ENCODE measurements around the gene CNOT1.
"Not testable (repeated sequence)": the region's sequence is repeated elsewhere in the genome, so short reads cannot be mapped to it uniquely, and the experiment has no call there.

The CNOT1 gene

DNA sequence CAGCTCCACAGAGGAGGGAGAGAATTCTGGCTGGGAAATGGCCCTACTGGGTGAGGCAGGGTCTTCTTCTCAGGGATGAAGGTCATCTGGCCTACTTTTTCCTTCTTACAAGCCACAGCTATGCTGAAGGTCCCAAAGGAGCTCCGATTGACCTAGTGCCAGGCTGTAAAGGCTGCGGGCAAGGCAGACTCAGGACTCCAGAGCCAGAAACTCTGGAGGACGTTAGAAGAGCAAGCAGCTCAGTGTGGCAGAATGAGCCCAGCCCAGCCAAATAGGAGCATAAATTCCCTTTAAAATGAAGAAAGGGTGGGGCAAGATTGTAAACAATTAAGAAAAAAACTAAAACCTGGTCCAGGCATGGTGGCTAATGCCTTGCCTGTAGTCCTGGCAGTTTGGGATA lies 20.1 kb upstream of the CNOT1 start:
- Mint-ChIP-seq H3K27me3 (no peaks in the 10 kb centered on the region), H3K9me3 (no peaks in the 10 kb centered on the region), H3K4me1 (no peaks in the 10 kb centered on the region), H3K36me3 (ENCODE audit: low read depth) (no peaks in the 10 kb centered on the region), H3K27ac (no peak overlapping the region), H3K4me3 (no peak overlapping the region)
- DNase-seq, result no peak
- no peak for ATAC-seq

DNA sequence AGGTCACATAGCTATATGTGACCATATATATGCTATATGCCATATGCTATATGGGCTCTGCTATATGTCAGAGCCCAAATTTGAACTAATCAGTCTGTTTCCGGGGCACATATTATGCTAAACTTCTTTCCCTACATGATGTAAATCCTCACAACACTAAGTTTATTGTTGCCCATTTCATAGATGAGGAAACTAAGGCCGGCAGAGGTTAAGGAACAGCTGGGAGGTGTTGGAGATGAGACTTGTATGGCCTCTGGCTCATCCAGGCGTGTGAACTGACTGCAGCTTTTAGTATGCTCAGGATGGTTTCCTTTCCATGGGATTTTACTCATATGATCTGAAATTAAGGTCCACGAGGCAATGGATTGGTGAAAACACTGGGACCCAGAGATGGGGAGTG lies 17.5 kb upstream of the CNOT1 start:
- no peak overlapping the region for H3K27ac Mint-ChIP-seq
- ATAC-seq (no peak), DNase-seq (no peak)
- H3K4me1 Mint-ChIP-seq, result no peaks in the 10 kb centered on the region
- no peaks in the 10 kb centered on the region for H3K27me3 Mint-ChIP-seq
- no peak overlapping the region for H3K4me3 Mint-ChIP-seq
- H3K9me3 Mint-ChIP-seq, result no peaks in the 10 kb centered on the region
- no peaks in the 10 kb centered on the region for H3K36me3 Mint-ChIP-seq (ENCODE audit: low read depth)

GRCh38 chr16:58644765-58645487 lies 15.3 kb upstream of the CNOT1 start:
- no peaks in the 10 kb centered on the region for H3K36me3 Mint-ChIP-seq (ENCODE audit: low read depth)
- H3K4me3 Mint-ChIP-seq, result no peak overlapping the region
- ATAC-seq, result no peak
- H3K9me3 Mint-ChIP-seq, result no peaks in the 10 kb centered on the region
- H3K27ac Mint-ChIP-seq, result no peak overlapping the region
- no peaks in the 10 kb centered on the region for H3K27me3 Mint-ChIP-seq
- no peaks in the 10 kb centered on the region for H3K4me1 Mint-ChIP-seq
- DNase-seq, result no peak

- no peaks in the 10 kb centered on the region for H3K27me3 Mint-ChIP-seq
- no peak overlapping the region for H3K27ac Mint-ChIP-seq
- no peak for ATAC-seq
- no peak for DNase-seq
- H3K36me3 Mint-ChIP-seq (ENCODE audit: low read depth), result no peaks in the 10 kb centered on the region
- no peaks in the 10 kb centered on the region for H3K9me3 Mint-ChIP-seq
- no peak overlapping the region for H3K4me3 Mint-ChIP-seq
- H3K4me1 Mint-ChIP-seq, result no peaks in the 10 kb centered on the region
Measured at GRCh38 chr16:58644108-58644507, 14.5 kb upstream of the CNOT1 start.

- DNase-seq (no peak), ATAC-seq (no peak)
- no peaks in the 10 kb centered on the region for H3K9me3 Mint-ChIP-seq
- no peak overlapping the region for H3K4me3 Mint-ChIP-seq
- H3K4me1 Mint-ChIP-seq, result no peaks in the 10 kb centered on the region
- H3K27me3 Mint-ChIP-seq, result no peaks in the 10 kb centered on the region
- H3K36me3 Mint-ChIP-seq (ENCODE audit: low read depth), result no peaks in the 10 kb centered on the region
- no peak overlapping the region for H3K27ac Mint-ChIP-seq
Measured at GRCh38 chr16:58640949-58641348, 11.3 kb upstream of the CNOT1 start.

DNA sequence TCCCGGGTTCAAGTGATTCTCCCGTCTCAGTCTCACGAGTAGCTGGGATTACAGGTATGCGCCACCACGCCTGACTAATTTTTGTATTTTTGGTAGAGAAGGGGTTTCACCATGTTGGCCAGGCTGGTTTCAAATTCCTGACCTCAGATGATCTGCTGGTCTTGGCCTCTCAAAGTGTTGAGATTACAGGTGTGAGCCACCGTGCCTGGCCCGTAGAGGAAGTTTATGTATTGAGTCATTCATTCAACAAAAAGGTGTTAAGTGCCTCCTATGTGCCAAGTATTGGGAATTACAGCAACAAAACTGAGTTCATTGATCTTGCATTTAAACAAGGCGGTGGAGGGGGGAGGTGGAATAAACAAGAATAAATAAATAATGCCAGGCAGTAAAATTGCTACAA lies 10.2 kb upstream of the CNOT1 start:
- DNase-seq (no peak), ATAC-seq (no peak)
- H3K4me1 Mint-ChIP-seq, result no peaks in the 10 kb centered on the region
- no peaks in the 10 kb centered on the region for H3K36me3 Mint-ChIP-seq (ENCODE audit: low read depth)
- no peaks in the 10 kb centered on the region for H3K27me3 Mint-ChIP-seq
- H3K27ac Mint-ChIP-seq, result no peak overlapping the region
- H3K9me3 Mint-ChIP-seq, result no peaks in the 10 kb centered on the region
- H3K4me3 Mint-ChIP-seq, result no peak overlapping the region

DNA sequence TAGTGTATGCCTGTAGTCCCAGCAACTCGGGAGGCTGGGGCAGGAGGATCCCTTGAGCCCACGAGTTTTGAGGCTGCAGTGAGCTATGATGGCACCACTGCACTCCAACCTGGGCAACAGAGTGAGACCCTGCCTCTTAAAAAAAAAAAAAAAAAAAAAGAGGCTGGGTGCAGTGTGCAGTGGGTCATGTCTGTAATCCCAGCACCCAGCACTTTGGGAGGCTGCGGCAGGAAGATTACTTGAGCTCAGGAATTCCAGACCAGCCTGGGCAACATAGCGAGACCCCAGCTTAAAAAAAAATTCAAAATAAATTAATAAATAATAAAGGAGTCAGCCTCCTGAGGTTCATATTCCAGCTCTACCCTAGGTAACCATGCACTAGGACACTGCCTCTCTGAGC lies 9.6 kb upstream of the CNOT1 start:
- no peaks in the 10 kb centered on the region for H3K4me1 Mint-ChIP-seq
- no peaks in the 10 kb centered on the region for H3K36me3 Mint-ChIP-seq (ENCODE audit: low read depth)
- no peak overlapping the region for H3K27ac Mint-ChIP-seq
- no peaks in the 10 kb centered on the region for H3K9me3 Mint-ChIP-seq
- H3K27me3 Mint-ChIP-seq, result no peaks in the 10 kb centered on the region
- H3K4me3 Mint-ChIP-seq, result no peak overlapping the region
- DNase-seq (no peak), ATAC-seq (no peak)

GRCh38 chr16:58638148-58639036 lies 8.8 kb upstream of the CNOT1 start:
- Mint-ChIP-seq H3K4me3 (no peak overlapping the region), H3K36me3 (ENCODE audit: low read depth) (no peaks in the 10 kb centered on the region), H3K27me3 (no peaks in the 10 kb centered on the region), H3K9me3 (no peaks in the 10 kb centered on the region), H3K27ac (no peak overlapping the region), H3K4me1 (no peaks in the 10 kb centered on the region)
- no peak for DNase-seq
- ATAC-seq, result peak; percentile 36

DNA sequence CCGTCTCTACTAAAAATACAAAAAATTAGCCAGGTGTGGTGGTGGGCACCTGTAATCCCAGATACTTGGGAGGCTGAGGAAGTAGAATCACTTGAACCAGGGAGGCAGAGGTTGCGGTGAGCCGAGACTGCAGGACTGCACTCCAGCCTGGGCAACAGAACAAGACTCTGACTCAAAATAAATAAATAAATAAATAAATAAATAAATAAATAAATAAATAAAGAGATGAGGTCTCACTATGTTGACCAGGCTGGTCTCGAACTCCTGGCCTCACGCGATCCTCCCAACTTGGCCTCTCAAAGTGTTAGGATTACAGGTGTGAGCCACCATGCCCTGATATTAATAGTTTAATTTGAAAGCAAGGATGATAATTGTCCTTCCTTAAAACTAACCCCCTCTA lies 7.4 kb upstream of the CNOT1 start:
- H3K4me3 Mint-ChIP-seq; ATAC-seq; H3K27me3 Mint-ChIP-seq; H3K9me3 Mint-ChIP-seq; DNase-seq; H3K36me3 Mint-ChIP-seq (ENCODE audit: low read depth); H3K27ac Mint-ChIP-seq; H3K4me1 Mint-ChIP-seq: not testable (repeated sequence)

DNA sequence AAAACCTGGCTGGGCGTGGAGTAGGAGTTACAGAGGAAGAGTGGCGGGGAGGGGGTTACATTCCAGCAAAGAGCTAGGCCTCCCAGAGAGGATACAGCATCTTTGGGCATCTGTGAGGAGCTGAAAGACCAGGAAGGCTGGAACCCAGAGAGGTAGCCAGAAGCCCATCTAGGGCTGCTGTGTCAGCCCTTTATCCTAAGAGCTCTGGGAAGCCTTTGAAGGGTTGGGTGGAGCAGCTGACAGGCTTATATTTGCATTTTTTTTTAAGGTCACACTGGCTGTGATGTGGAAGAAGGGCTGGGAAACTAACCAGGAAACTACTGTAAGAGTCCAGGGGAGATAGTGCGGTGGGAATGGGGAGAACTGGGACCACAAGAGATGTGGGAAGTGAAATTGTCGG lies 6.8 kb upstream of the CNOT1 start:
- peaks cover under 1% of the 10 kb centered on the region for H3K4me1 Mint-ChIP-seq
- no peak for DNase-seq
- H3K27me3 Mint-ChIP-seq, result no peaks in the 10 kb centered on the region

GRCh38 chr16:58635502-58635901 lies 5.9 kb upstream of the CNOT1 start:
- H3K4me1 Mint-ChIP-seq, result peaks cover 6% of the 10 kb centered on the region
- no peak overlapping the region for H3K4me3 Mint-ChIP-seq

More for the DNA sequence above, 6.8 kb upstream of the CNOT1 start:
- H3K27ac Mint-ChIP-seq, result no peak overlapping the region
- no peaks in the 10 kb centered on the region for H3K36me3 Mint-ChIP-seq (ENCODE audit: low read depth)
- no peaks in the 10 kb centered on the region for H3K9me3 Mint-ChIP-seq
- ATAC-seq, result no peak
- no peak overlapping the region for H3K4me3 Mint-ChIP-seq

GRCh38 chr16:58634265-58634802 lies 4.7 kb upstream of the CNOT1 start:
- Mint-ChIP-seq H3K27ac (no peak overlapping the region), H3K4me1 (peaks cover 15% of the 10 kb centered on the region), H3K9me3 (no peaks in the 10 kb centered on the region), H3K27me3 (peaks cover 3% of the 10 kb centered on the region), H3K36me3 (ENCODE audit: low read depth) (peaks cover 4% of the 10 kb centered on the region), H3K4me3 (no peak overlapping the region)
- DNase-seq (no peak), ATAC-seq (no peak)

More at GRCh38 chr16:58635502-58635901, 5.9 kb upstream of the CNOT1 start:
- Mint-ChIP-seq H3K27me3 (no peaks in the 10 kb centered on the region), H3K27ac (no peak overlapping the region), H3K9me3 (no peaks in the 10 kb centered on the region), H3K36me3 (ENCODE audit: low read depth) (no peaks in the 10 kb centered on the region)
- ATAC-seq, result no peak
- no peak for DNase-seq

DNA sequence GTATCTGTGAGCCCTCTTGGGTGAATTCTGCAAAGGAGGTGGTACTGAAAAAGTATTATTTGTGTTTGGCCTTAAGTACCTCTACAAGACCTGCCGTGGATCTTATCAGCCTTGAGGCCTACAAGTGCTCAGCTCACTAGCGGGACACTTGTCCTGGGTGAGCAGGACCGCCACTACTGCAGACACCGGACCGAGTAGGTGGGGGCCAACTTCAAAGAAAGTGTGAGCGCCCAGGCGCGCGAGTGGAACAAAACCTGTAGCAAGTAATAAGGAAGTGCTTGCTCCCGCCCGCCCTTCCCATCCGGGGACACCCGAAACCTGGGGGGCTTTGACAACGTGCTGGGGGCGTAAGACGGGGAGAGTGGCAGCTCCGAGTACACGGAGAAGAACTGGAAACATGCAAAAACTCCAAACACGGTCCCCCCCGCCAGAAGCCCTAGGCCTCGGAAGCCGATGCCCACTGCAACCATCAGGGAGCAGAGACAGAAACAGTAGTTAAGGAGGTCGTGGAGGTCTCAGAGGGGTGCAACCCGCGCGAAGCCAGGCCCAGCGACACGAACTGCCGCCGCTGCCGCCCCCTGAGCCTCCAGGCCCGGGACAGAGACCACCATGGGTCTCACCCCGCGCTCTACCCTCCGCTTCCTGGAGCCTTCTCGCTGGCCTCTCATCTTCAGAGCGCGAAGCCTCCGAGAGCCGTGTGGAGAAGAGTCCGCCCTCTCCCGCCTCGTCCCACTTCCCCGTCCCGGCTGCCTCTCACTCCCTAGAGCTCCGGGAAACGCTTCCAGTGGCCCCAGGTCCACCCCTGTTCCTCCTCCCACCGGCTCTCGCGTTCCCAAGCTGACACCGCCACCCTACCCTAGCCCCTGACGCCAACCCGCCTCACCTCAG lies 537 bp downstream of the CNOT1 start:
- Mint-ChIP-seq H3K36me3 (ENCODE audit: low read depth) (peaks cover 28% of the 10 kb centered on the region), H3K4me1 (peaks cover 42% of the 10 kb centered on the region), H3K27ac (peak overlapping the region; percentile 100), H3K27me3 (peaks cover 3% of the 10 kb centered on the region), H3K9me3 (no peaks in the 10 kb centered on the region), H3K4me3 (peak overlapping the region; percentile 100)
- ATAC-seq (peak; percentile 0), DNase-seq (peak; percentile 62)

- Mint-ChIP-seq H3K36me3 (ENCODE audit: low read depth) (peaks cover 51% of the 10 kb centered on the region), H3K27ac (no peak overlapping the region)
Measured at GRCh38 chr16:58624209-58624608, 5.4 kb downstream of the CNOT1 start.

More at GRCh38 chr16:58624209-58624608, 5.4 kb downstream of the CNOT1 start:
- H3K4me1 Mint-ChIP-seq, result peaks cover 41% of the 10 kb centered on the region
- H3K9me3 Mint-ChIP-seq, result no peaks in the 10 kb centered on the region
- no peak overlapping the region for H3K4me3 Mint-ChIP-seq
- no peaks in the 10 kb centered on the region for H3K27me3 Mint-ChIP-seq
- ATAC-seq (no peak), DNase-seq (no peak)

Measured in activated naive CD8-positive, alpha-beta T cell treated with anti-CD3 and anti-CD28 coated beads, Interleukin-2, amount 50 U/mL, for 24 hours (primary cell).